GM21423 (cell line): ENCODE measurements around the gene APRT.
"Not testable (repeated sequence)": the region's sequence is repeated elsewhere in the genome, so short reads cannot be mapped to it uniquely, and the experiment has no call there.

Experiments used
- ATAC-seq: cut with Tn5 transposase; IDR thresholded peaks from one replicate; pipeline ENCODE4 v1.9.1; 2021; ENCODE audit warnings: mild to moderate bottlenecking, moderate library complexity; ENCODE audit not compliant: unreplicated experiment

APRT gene

GRCh38 chr16:88790312-88791211 lies 21.2 kb downstream of the APRT start:
- ATAC-seq = no peak

- ATAC-seq = no peak
Measured at GRCh38 chr16:88789594-88789993, 22.1 kb downstream of the APRT start.

- ATAC-seq = not testable (repeated sequence)
Measured at GRCh38 chr16:88788749-88789148, 23.0 kb downstream of the APRT start.

GRCh38 chr16:88787579-88788314 lies 24.0 kb downstream of the APRT start:
- no peak for ATAC-seq

GRCh38 chr16:88785106-88785924 lies 26.4 kb downstream of the APRT start, which contains the start of gene PIEZO1:
PIEZO1 (minus strand) TSS chr16:88785220; CDS start chr16:88784964, 256 bp downstream.
- no peak for ATAC-seq

GRCh38 chr16:88784856-88785105 lies 26.9 kb downstream of the APRT start:
- no peak for ATAC-seq

- no peak for ATAC-seq
Measured at GRCh38 chr16:88784074-88784855, 27.5 kb downstream of the APRT start.

- ATAC-seq = no peak
Measured at GRCh38 chr16:88783391-88784073, 28.2 kb downstream of the APRT start.

GRCh38 chr16:88782454-88783390 lies 29.0 kb downstream of the APRT start:
- no peak for ATAC-seq

GRCh38 chr16:88781140-88782077 lies 30.3 kb downstream of the APRT start:
- no peak for ATAC-seq

- no peak for ATAC-seq
Measured at GRCh38 chr16:88780142-88781062, 31.3 kb downstream of the APRT start.

GRCh38 chr16:88779406-88780141 lies 32.2 kb downstream of the APRT start:
- no peak for ATAC-seq

- ATAC-seq = no peak
Measured at GRCh38 chr16:88778541-88779065, 33.1 kb downstream of the APRT start.

- no peak for ATAC-seq
Measured at GRCh38 chr16:88778271-88778525, 33.5 kb downstream of the APRT start.

GRCh38 chr16:88777471-88778270 lies 34.1 kb downstream of the APRT start:
- ATAC-seq = no peak
